Islet of Langerhans (tissue), 1 donor: ENCODE data around the gene ZNF398.
"Not testable (repeated sequence)": the region's sequence is repeated elsewhere in the genome, so short reads cannot be mapped to it uniquely, and the experiment has no call there.

Experiments used
- FAIRE-seq: peaks from one replicate; lab custom pipeline; 2011; peaks lifted over from hg19 to GRCh38; lab: Jason Lieb, UNC

Gene ZNF398

GRCh38 chr7:149147072-149147751, at the start of gene ZNF398:
Gene ZNF398 (plus strand): TSS chr7:149147453. CDS start chr7:149147743, 290 bp downstream.
- no peak for FAIRE-seq

DNA sequence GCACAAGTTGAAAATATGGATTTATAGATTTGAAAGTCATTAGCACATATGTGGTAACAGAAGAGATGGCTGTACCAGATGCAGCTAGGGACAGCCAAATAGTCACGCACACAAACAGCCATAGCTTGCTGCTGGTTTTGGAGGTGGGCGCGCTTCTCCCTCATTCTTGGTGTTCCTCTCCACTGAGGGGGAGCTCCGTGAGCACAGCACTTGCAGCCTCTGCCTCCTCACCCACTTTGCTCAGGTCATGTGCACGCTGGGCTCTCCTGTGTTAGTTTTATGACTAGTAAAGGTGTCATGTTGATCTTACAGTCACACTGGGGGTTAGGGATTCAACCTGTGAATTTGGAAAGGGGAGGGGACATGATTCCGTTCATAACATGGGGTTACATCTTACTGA, 48.2 kb upstream of the ZNF398 start:
- FAIRE-seq = no peak

- no peak for FAIRE-seq
Measured at GRCh38 chr7:149100821-149101220, 46.4 kb upstream of the ZNF398 start.

DNA sequence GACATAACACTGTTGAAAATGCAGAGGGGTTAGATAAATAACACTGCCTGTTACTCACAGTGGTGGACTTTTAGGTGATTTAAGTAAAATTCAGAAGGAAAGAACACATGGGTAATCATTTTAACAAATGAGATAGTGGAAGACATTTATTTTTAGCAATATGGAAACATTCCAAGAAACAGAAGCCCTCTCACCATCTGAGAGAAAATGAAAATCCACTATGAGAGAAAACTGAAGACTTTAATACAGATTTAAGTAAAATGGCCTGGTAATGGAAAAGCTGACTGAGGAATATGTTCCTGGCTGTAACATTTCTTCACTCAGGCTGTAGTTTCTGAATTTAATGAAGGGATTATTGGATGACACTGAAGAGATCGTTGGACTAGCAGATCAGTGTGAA, 44.6 kb upstream of the ZNF398 start:
- FAIRE-seq = no peak

GRCh38 chr7:149103424-149103823, 43.8 kb upstream of the ZNF398 start:
- FAIRE-seq = no peak

- no peak for FAIRE-seq
Measured at GRCh38 chr7:149104214-149104613, 43.0 kb upstream of the ZNF398 start.

GRCh38 chr7:149104749-149105148, 42.5 kb upstream of the ZNF398 start:
- FAIRE-seq = no peak

- no peak for FAIRE-seq
Measured at GRCh38 chr7:149109969-149110368, 37.3 kb upstream of the ZNF398 start.

GRCh38 chr7:149125189-149125862, 21.9 kb upstream of the ZNF398 start:
- no peak for FAIRE-seq

DNA sequence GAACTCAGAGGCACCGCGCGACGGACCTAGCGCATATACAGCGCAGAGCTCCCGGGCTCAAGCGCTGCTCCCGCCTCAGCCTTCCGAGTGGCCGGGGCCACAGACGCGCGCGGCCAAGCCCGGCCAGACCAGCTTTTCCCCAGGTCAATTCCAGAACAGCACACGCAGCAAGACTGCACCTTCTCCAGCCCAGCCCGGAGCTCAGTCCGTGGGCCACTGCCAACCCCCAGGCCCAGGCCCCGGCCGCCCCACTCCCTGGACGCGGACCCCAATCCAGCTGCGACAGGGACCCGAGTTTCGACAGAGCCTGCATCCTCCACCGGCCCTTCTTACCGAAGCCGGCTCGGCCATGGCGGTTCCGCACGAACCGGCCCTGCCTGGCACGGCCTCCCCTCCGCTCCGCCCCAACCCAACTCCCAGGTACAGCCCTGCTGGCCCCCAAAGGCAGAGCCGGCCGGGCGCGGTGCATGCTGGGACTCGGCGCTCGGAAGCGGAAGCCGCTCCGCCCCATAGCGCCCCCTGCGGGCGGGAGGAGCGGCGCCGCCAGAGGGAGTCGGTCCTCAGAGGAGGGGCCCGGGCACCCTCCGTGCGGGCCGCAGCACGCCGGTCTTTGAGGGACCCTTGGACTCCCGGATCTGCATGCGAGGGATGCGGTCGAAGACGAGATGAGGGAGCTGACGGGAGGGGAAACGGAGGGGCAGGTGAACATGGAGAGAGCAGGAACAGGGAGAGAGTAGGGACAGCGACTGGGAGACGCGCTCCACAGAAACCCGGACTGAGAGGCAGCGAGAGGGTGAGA, 21.2 kb upstream of the ZNF398 start, which contains the start of gene ZNF425:
Gene ZNF425 (minus strand): TSS at position 462 of the 799 bp plus-strand sequence. CDS start 111 bp downstream, at position 351.
- FAIRE-seq = no peak

GRCh38 chr7:149126662-149127266, 20.5 kb upstream of the ZNF398 start:
- no peak for FAIRE-seq

GRCh38 chr7:149130572-149131198, 16.6 kb upstream of the ZNF398 start:
- no peak for FAIRE-seq

GRCh38 chr7:149133028-149133710, 14.1 kb upstream of the ZNF398 start:
- no peak for FAIRE-seq

DNA sequence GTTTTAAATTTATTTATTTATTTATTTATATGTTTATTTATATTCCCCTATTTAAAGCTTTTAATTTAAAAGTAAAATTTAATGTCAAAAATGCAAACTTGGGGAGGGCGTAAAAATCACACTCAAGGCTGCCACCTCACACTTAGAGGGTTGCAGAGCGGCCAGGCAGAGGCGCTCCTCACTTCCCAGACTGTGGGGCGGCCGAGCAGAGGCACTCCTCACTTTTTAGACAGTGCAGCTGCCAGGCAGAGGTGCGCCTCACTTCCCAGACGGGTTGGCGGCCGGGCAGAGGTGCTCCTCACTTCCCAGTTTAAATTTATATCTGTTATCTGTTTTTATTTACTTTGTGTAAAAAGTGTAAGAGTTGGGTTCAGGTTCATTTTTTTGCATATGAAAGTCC, 11.1 kb upstream of the ZNF398 start:
- no peak for FAIRE-seq

DNA sequence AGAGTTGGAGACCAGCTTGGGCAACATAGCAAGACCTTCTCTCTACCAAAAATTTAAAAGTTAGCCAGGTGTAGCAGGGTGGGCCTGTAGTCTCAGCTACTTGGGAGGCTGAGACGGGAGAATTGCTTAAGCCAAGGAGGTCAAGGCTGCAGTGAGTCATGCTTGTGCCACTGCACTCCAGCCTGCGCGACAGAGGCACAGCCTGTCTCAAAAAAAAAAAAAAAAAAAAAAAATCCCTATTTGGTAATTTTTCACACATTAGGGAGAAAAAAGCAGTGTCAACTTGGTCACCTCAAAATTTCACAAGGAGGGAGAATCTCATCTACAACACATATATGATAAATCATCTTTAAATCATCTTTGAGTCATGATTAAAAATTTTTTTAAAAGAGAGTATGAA, 6.4 kb upstream of the ZNF398 start:
- FAIRE-seq = no peak

- FAIRE-seq = no peak
Measured at GRCh38 chr7:149141893-149142292, 5.4 kb upstream of the ZNF398 start.

DNA sequence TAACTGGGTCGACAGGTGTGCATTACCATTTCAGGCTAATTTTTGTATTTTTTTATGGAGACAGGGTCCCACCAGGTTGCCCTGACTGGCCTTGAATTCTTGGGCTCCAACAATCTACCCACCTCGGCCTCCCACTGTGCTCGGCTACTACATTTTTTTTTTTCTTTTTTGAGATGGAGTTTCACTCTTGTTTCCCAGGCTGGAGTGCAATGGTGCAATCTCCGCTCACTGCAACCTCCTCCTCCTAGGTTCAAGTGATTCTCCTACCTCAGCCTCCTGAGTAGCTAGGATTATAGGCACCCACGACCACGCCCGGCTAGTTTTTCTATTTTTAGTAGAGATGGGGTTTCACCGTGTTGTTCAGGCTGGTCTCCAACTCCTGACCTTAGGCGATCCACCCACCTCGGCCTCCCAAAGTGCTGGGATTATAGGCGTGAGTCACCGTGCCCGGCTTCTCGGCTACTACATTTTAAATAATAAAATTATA, 2.8 kb upstream of the ZNF398 start:
- FAIRE-seq = not testable (repeated sequence)

- FAIRE-seq = no peak
Measured at GRCh38 chr7:149145031-149145845, 2.0 kb upstream of the ZNF398 start.

DNA sequence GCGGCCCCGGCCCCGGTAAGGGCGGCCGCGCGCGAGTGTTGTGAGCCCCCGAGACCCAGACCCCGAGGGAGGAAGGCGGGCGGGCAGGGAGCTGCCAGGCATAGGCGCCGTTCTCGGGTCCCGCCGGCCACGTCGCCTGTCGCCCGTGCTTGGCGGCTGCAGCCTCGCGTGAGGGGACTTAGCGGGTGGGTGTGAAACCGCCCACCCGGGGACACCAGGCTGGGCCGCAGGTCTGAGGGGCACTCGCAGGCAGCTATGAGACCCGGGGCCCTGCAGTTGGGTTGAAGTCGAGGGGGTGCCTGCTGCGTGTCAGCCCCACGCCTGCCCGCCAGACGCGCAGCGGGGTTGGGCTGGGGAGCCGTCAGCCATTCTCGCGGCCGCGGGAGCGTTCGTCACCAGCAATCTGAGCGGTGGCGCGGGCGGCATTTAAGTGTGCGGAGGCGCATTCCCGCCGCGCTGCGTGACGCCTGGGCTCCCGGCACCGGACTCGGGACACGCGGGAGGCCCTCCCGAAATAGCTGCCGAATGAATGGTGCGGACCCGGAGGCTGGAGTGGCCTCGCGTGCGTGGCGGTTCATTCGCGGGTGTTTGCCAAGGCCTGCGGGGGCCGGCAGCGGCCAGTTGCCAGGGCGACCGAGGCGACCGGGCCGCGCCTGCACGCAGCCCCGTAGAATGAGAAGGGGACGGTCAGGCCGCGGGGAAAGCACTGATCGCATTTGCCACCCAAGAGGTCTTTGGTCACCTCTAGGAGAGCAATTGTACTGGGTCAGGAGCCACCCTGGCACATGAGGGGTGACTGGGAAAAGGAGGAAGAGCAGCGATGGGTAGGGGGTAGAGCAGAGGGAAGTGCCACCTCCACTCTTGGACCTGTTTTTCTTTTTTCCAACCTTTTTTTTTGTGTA, 750 bp downstream of the ZNF398 start:
- FAIRE-seq = no peak
